H9 (cell line): ENCODE results near the gene SP5. TPM values are rescaled to one million over a fixed set of nuclear protein-coding genes. Genes with fewer than 3 reads are reported as not detected.

Source experiments
- DNase-seq: peaks from one replicate; pipeline ENCODE4 v3.0.0-alpha.2; 2017
- H2AFZ ChIP-seq: one replicate; pipeline ENCODE4 v1.6.1; 2013; ENCODE audit warnings: mild to moderate bottlenecking, low read length, control low read depth, moderate library complexity
- H2AK5ac ChIP-seq: 2 replicates; pipeline ENCODE4 v1.6.1; 2013; ENCODE audit warnings: low read length, control low read depth, mixed read lengths; ENCODE audit not compliant: insufficient read length
- H2BK120ac ChIP-seq: one replicate; pipeline ENCODE4 v1.6.1; 2013; ENCODE audit warnings: low read depth, mild to moderate bottlenecking, low read length, control low read depth, inconsistent platforms; ENCODE audit not compliant: poor library complexity, severe bottlenecking
- H2BK12ac ChIP-seq: 2 replicates; pipeline ENCODE4 v1.6.1; 2013; ENCODE audit warnings: low read length, control low read depth, mixed read lengths, low read depth; ENCODE audit not compliant: insufficient read length
- H2BK15ac ChIP-seq: 2 replicates; pipeline ENCODE4 v1.6.1; 2013; ENCODE audit warnings: low read depth, low read length, control low read depth
- H2BK20ac ChIP-seq: one replicate; pipeline ENCODE4 v1.6.1; 2013; ENCODE audit warnings: low read depth, mild to moderate bottlenecking, low read length, control low read depth, inconsistent platforms; ENCODE audit not compliant: poor library complexity, severe bottlenecking
- H2BK5ac ChIP-seq: 2 replicates; pipeline ENCODE4 v1.6.1; 2013; ENCODE audit warnings: low read length, control low read depth, mixed read lengths; ENCODE audit not compliant: insufficient read length
- H3K14ac ChIP-seq: 2 replicates; pipeline ENCODE4 v1.6.1; 2013; ENCODE audit warnings: low read length, control low read depth; ENCODE audit not compliant: insufficient read depth
- H3K18ac ChIP-seq: 2 replicates; pipeline ENCODE4 v1.6.1; 2013; ENCODE audit warnings: low read depth, mild to moderate bottlenecking, mixed read lengths, low read length, control low read depth; ENCODE audit not compliant: insufficient read length
- H3K23ac ChIP-seq: 2 replicates; pipeline ENCODE4 v1.6.1; 2013; ENCODE audit warnings: low read length, control low read depth, mixed read lengths, low read depth; ENCODE audit not compliant: insufficient read length
- H3K23me2 ChIP-seq: 2 replicates; pipeline ENCODE4 v1.6.1; 2013; ENCODE audit warnings: low read depth, mild to moderate bottlenecking, mixed read lengths, low read length, control low read depth; ENCODE audit not compliant: insufficient read length, poor library complexity, severe bottlenecking
- H3K27ac ChIP-seq: 2 replicates; pipeline ENCODE4 v1.5.1; 2013; ENCODE audit warnings: low read length, control low read depth, mixed read lengths, low read depth; ENCODE audit not compliant: insufficient read length
- H3K27me3 ChIP-seq: 2 replicates; pipeline ENCODE4 v1.6.1; 2013; ENCODE audit warnings: low read length, control low read depth, inconsistent platforms; ENCODE audit not compliant: insufficient read depth
- H3K4ac ChIP-seq: 2 replicates; pipeline ENCODE4 v1.6.1; 2013; ENCODE audit warnings: low read depth, mild to moderate bottlenecking, control low read depth, inconsistent platforms, low read length, moderate library complexity
- H3K4me1 ChIP-seq: 2 replicates; pipeline ENCODE4 v1.6.1; 2013; ENCODE audit warnings: low read length, control low read depth, inconsistent platforms; ENCODE audit not compliant: insufficient read depth
- H3K4me2 ChIP-seq: 2 replicates; pipeline ENCODE4 v1.6.1; 2013; ENCODE audit warnings: low read length, control low read depth, mixed read lengths; ENCODE audit not compliant: insufficient read length, insufficient read depth
- H3K56ac ChIP-seq: 2 replicates; pipeline ENCODE4 v1.6.1; 2013; ENCODE audit warnings: low read depth, mild to moderate bottlenecking, mixed read lengths, low read length, control low read depth; ENCODE audit not compliant: insufficient read length
- H3K79me1 ChIP-seq: 2 replicates; pipeline ENCODE4 v1.6.1; 2013; ENCODE audit warnings: low read depth, mild to moderate bottlenecking, moderate library complexity, low read length, control low read depth, inconsistent platforms; ENCODE audit not compliant: insufficient read depth, poor library complexity, severe bottlenecking
- H3K79me2 ChIP-seq: 2 replicates; pipeline ENCODE4 v1.6.1; 2013; ENCODE audit warnings: low read length, control low read depth, inconsistent platforms; ENCODE audit not compliant: insufficient read depth
- H3K9ac ChIP-seq: 2 replicates; pipeline ENCODE4 v1.6.1; 2013; ENCODE audit warnings: low read length, control low read depth, mixed read lengths; ENCODE audit not compliant: insufficient read length; ENCODE audit errors: extremely low read depth
- H3K9me3 ChIP-seq: one replicate; pipeline ENCODE4 v1.6.1; 2013; ENCODE audit warnings: low read depth, low read length, inconsistent platforms; ENCODE audit not compliant: control insufficient read depth
- H3T11ph ChIP-seq: one replicate; pipeline ENCODE4 v1.6.1; 2013; ENCODE audit warnings: mild to moderate bottlenecking, low read length, control low read depth, inconsistent platforms
- H4K20me1 ChIP-seq: one replicate; pipeline ENCODE4 v1.6.1; 2013; ENCODE audit not compliant: control insufficient read depth, insufficient read length, insufficient read depth
- H4K5ac ChIP-seq: 2 replicates; pipeline ENCODE4 v1.6.1; 2013; ENCODE audit warnings: low read depth, mild to moderate bottlenecking, mixed read lengths, low read length, control low read depth; ENCODE audit not compliant: insufficient read length
- H4K8ac ChIP-seq: replicated peaks from 2 replicates; pipeline ENCODE4 v1.6.1; 2013; ENCODE audit warnings: low read length, control low read depth, mixed read lengths, low read depth; ENCODE audit not compliant: insufficient read length
- H4K91ac ChIP-seq: 2 replicates; pipeline ENCODE4 v1.6.1; 2013; ENCODE audit warnings: low read depth, mild to moderate bottlenecking, moderate library complexity, mixed read lengths, low read length, control low read depth; ENCODE audit not compliant: insufficient read length
- H3K27ac Mint-ChIP-seq, 3 experiments: 2 replicates in 2 of 3; 3 replicates in 1 of 3; pipeline ENCODE4 v1.8.0; 2020 to 2021; ENCODE audit warnings: mixed read lengths in 3 of 3, mild to moderate bottlenecking in 1 of 3, moderate library complexity in 1 of 3
- H3K27me3 Mint-ChIP-seq: 2 replicates; pipeline ENCODE4 v1.8.0; 2021; ENCODE audit warnings: low read depth, mild to moderate bottlenecking, moderate library complexity, mixed read lengths
- H3K36me3 Mint-ChIP-seq, 3 experiments: 2 replicates in 2 of 3; 3 replicates in 1 of 3; pipeline ENCODE4 v1.8.0; 2020 to 2021; ENCODE audit warnings: low read depth in 3 of 3, mixed read lengths in 3 of 3; ENCODE audit not compliant: insufficient read depth in 1 of 3
- H3K4me1 Mint-ChIP-seq, 2 experiments: 2 replicates each; pipeline ENCODE4 v1.8.0; 2020; ENCODE audit warnings: mixed read lengths in 2 of 2
- H3K4me3 Mint-ChIP-seq, 2 experiments: 2 replicates in 1 of 2; 3 replicates in 1 of 2; pipeline ENCODE4 v1.8.0; 2020 to 2021; ENCODE audit warnings: mild to moderate bottlenecking in 2 of 2, mixed read lengths in 2 of 2, moderate library complexity in 1 of 2
- H3K9me3 Mint-ChIP-seq, 2 experiments: 2 replicates in 1 of 2; 3 replicates in 1 of 2; pipeline ENCODE4 v1.8.0; 2020; ENCODE audit warnings: mild to moderate bottlenecking in 2 of 2, mixed read lengths in 2 of 2, moderate library complexity in 1 of 2
- CTCF ChIP-seq: fragments of 200-600 bp; sonication (generic); conservative IDR thresholded peaks from 3 replicates; pipeline ENCODE4 v1.8.0; 2021; ENCODE audit warnings: antibody characterized with exemption, mild to moderate bottlenecking
- WGBS: extraction: QIAGEN DNeasy Blood & Tissue Kit; methylation state at CpG from one replicate; pipeline ENCODE4 v1.1.7; 2013; ENCODE audit warnings: missing lambda C conversion rate, low lambda C conversion rate, mixed read lengths; ENCODE audit not compliant: insufficient read length; ENCODE audit errors: extremely low coverage; 5-methylcytosine and 5-hydroxymethylcytosine counted together
- total RNA-seq: library from RNA; stranded (reverse); gene quantifications from 2 replicates; pipeline ENCODE4 v1.2.1, GENCODE V29; 2021

SP5 gene
- total RNA-seq, 1 experiment from 2014 or later: 1.7 TPM

- no peak overlapping the region for H3K23ac ChIP-seq
- H2AFZ ChIP-seq: no peak overlapping the region
- no peak overlapping the region for H3K4ac ChIP-seq
- no peak overlapping the region for H3T11ph ChIP-seq
- no peak overlapping the region for H3K14ac ChIP-seq
- no peaks in the 10 kb centered on the region for H3K9me3 ChIP-seq
- H3K4me1 ChIP-seq: peaks cover 3% of the 10 kb centered on the region; the same call in 1 of the 2 replicates
- no peaks in the 10 kb centered on the region for H4K20me1 ChIP-seq
- H3K27me3 ChIP-seq: no peaks in the 10 kb centered on the region
- no peaks in the 10 kb centered on the region for H3K23me2 ChIP-seq
- H4K8ac ChIP-seq: no peak overlapping the region
- H3K4me2 ChIP-seq: no peak overlapping the region
- H2BK120ac ChIP-seq: no peak overlapping the region
- no peak for TF ChIP-seq CTCF
- H3K4me3 Mint-ChIP-seq: no peak overlapping the region
- H3K36me3 Mint-ChIP-seq: no peaks in the 10 kb centered on the region
- no peak overlapping the region for H2BK15ac ChIP-seq
- no peak overlapping the region for H3K56ac ChIP-seq
- no peak overlapping the region for H4K5ac ChIP-seq
- H3K4me1 Mint-ChIP-seq: peaks cover 25 to 27% of the 10 kb centered on the region in 2 experiments
- no peak overlapping the region for H2BK20ac ChIP-seq
- no peak overlapping the region for H3K27ac Mint-ChIP-seq
- H3K9ac ChIP-seq: no peak overlapping the region
- H3K18ac ChIP-seq: no peak overlapping the region
- no peak overlapping the region for H3K27ac ChIP-seq
- H2BK12ac ChIP-seq: no peak overlapping the region
- H3K9me3 Mint-ChIP-seq: no peaks in the 10 kb centered on the region
- no peaks in the 10 kb centered on the region for H3K79me1 ChIP-seq
- no peak overlapping the region for H4K91ac ChIP-seq
- no peak overlapping the region for H2AK5ac ChIP-seq
- no peak overlapping the region for H2BK5ac ChIP-seq
- no CpG with 5 or more reads among the region's 6 CpGs for WGBS
- no peak for DNase-seq
- H3K27me3 Mint-ChIP-seq: no peaks in the 10 kb centered on the region; the same call in 1 of the 2 replicates
- H3K79me2 ChIP-seq: no peaks in the 10 kb centered on the region
Observed at GRCh38 chr2:170675701-170676100, 39.4 kb upstream of the SP5 start.
